GM12878 (cell line): ENCODE measurements around the gene KMT2B. TPM values are rescaled to one million over a fixed set of nuclear protein-coding genes. Genes with fewer than 3 reads are reported as not detected.

Source experiments
- ATAC-seq: fragments of 200-7000 bp; cut with Tn5 transposase; 3 replicates; pipeline ENCODE4 v1.9.1; 2020; ENCODE audit warnings: mild to moderate bottlenecking, moderate library complexity
- BruUV-seq: library from RNA; stranded (reverse); fragments of 400-500 nt; replicated peaks from 2 replicates; lab custom pipeline; 2021; lab: Mats Ljungman, UMichigan
- CTCF ChIA-PET: fragments of 300-600 bp; sonication (Branson Sonifier 250); formaldehyde crosslinking; extraction: SDS; loops from one replicate; lab custom pipeline; 2021; ENCODE audit warnings: inconsistent platforms; lab: Yijun Ruan, JAX
- POLR2A ChIA-PET: fragments of 350-600 bp; formaldehyde crosslinking; extraction: SDS; loops from one replicate; lab custom pipeline; 2021; ENCODE audit warnings: inconsistent platforms; lab: Charles Lee
- RAD21 ChIA-PET: fragments of 300-600 bp; sonication (Branson Sonifier 250); formaldehyde crosslinking; loops from one replicate; lab custom pipeline; 2023; ENCODE audit warnings: antibody characterized with exemption; ENCODE audit not compliant: unreplicated experiment; lab: Charles Lee
- SMC1A ChIA-PET: fragments of 300-600 bp; sonication (Branson Sonifier 250); formaldehyde crosslinking; loops from one replicate; lab custom pipeline; 2023; ENCODE audit not compliant: unreplicated experiment, uncharacterized antibody; lab: Charles Lee
- DNase-seq: peaks from one replicate; pipeline ENCODE4 v3.0.0-alpha.2; 2011; ENCODE audit warnings: low read depth, low spot score
- FAIRE-seq: peaks from 3 replicates; lab custom pipeline; 2011; peaks lifted over from hg19 to GRCh38; lab: Jason Lieb, UNC
- H2AFZ ChIP-seq: 2 replicates; pipeline ENCODE4 v1.6.0; 2011; ENCODE audit warnings: low read depth, low read length, control low read depth; ENCODE audit not compliant: control insufficient read depth
- H3K27ac ChIP-seq: 2 replicates; pipeline ENCODE4 v1.5.1; 2011; ENCODE audit warnings: control low read depth; ENCODE audit not compliant: control insufficient read depth, insufficient read depth
- H3K27me3 ChIP-seq, 2 experiments: replicated peaks in 1 of 2; 2 replicates each; pipeline versions ENCODE4 v1.6.0 to v1.6.1; 2011; ENCODE audit warnings: low read length in 1 of 2; ENCODE audit not compliant: control insufficient read depth in 2 of 2, insufficient read depth in 2 of 2
- H3K36me3 ChIP-seq, 2 experiments: 2 replicates each; pipeline ENCODE4 v1.5.1; 2011; ENCODE audit warnings: low read length in 1 of 2; ENCODE audit not compliant: control insufficient read depth in 2 of 2, insufficient read depth in 2 of 2
- H3K4me1 ChIP-seq: 2 replicates; pipeline ENCODE4 v1.6.1; 2011; ENCODE audit warnings: mild to moderate bottlenecking, low read length, moderate library complexity, mixed read lengths; ENCODE audit not compliant: control insufficient read depth, insufficient read depth
- H3K4me2 ChIP-seq: 2 replicates; pipeline ENCODE4 v1.6.0; 2011; ENCODE audit warnings: control low read depth; ENCODE audit not compliant: control insufficient read depth, insufficient read depth
- H3K4me3 ChIP-seq: fragments of 200-600 bp; sonication (generic); 2 replicates; pipeline ENCODE4 v1.5.1; 2016
- H3K79me2 ChIP-seq: 2 replicates; pipeline ENCODE4 v1.6.0; 2011; ENCODE audit warnings: low read length; ENCODE audit not compliant: control insufficient read depth, insufficient read depth
- H3K9ac ChIP-seq: 2 replicates; pipeline ENCODE4 v1.8.0; 2011; ENCODE audit warnings: low read length, control low read depth, mixed read lengths; ENCODE audit not compliant: control insufficient read depth, insufficient read depth
- H3K9me3 ChIP-seq: replicated peaks from 3 replicates; pipeline ENCODE4 v1.5.1; 2011; ENCODE audit warnings: mild to moderate bottlenecking, low read length; ENCODE audit not compliant: control insufficient read depth, insufficient read depth
- H4K20me1 ChIP-seq: 2 replicates; pipeline ENCODE4 v1.6.0; 2011; ENCODE audit not compliant: control insufficient read depth, insufficient read depth
- CREM ChIP-seq: IDR thresholded peaks from 2 replicates; pipeline ENCODE4 v1.6.1; 2014; ENCODE audit warnings: antibody characterized with exemption, low read depth
- DPF2 ChIP-seq: fragments of 450-650 bp; IDR thresholded peaks from 2 replicates; pipeline ENCODE4 v1.6.1; 2017; ENCODE audit warnings: mild to moderate bottlenecking
- ETV6 ChIP-seq, 2 experiments: fragments of 450-650 bp in 1 of 2; IDR thresholded peaks in 1 of 2; conservative IDR thresholded peaks in 1 of 2; 2 replicates each; pipeline ENCODE4 v1.6.1; 2014; ENCODE audit warnings: antibody characterized with exemption in 1 of 2, borderline replicate concordance in 1 of 2, low read depth in 1 of 2, mild to moderate bottlenecking in 1 of 2, moderate library complexity in 1 of 2
- FOS ChIP-seq: IDR thresholded peaks from 3 replicates; pipeline ENCODE4 v1.6.1; 2011; ENCODE audit warnings: borderline replicate concordance; ENCODE audit not compliant: insufficient read length; ENCODE audit errors: extremely low read depth
- HCFC1 ChIP-seq: fragments of 150-350 bp; IDR thresholded peaks from 2 replicates; pipeline ENCODE4 v1.6.1; 2014; ENCODE audit warnings: low read length
- HDAC6 ChIP-seq: fragments of 200-600 bp; sonication (generic); IDR thresholded peaks from one replicate; pipeline ENCODE4 v1.8.0; 2017; ENCODE audit warnings: antibody characterized with exemption; ENCODE audit not compliant: unreplicated experiment
- IKZF1 ChIP-seq: fragments of 450-650 bp; conservative IDR thresholded peaks from 2 replicates; pipeline ENCODE4 v1.6.1; 2017; ENCODE audit warnings: antibody characterized with exemption, mild to moderate bottlenecking
- MEF2A ChIP-seq: IDR thresholded peaks from 2 replicates; pipeline ENCODE4 v1.6.1; 2011; ENCODE audit warnings: low read depth, mild to moderate bottlenecking, low read length, moderate library complexity; ENCODE audit not compliant: insufficient read depth
- PAX8 ChIP-seq: fragments of 450-650 bp; IDR thresholded peaks from 2 replicates; pipeline ENCODE4 v1.6.1; 2017; ENCODE audit warnings: mild to moderate bottlenecking, moderate library complexity
- RB1 ChIP-seq: fragments of 450-650 bp; formaldehyde crosslinking; IDR thresholded peaks from 2 replicates; pipeline ENCODE4 v1.6.1; 2017; ENCODE audit warnings: mild to moderate bottlenecking, borderline replicate concordance
- SIX5 ChIP-seq: IDR thresholded peaks from 2 replicates; pipeline ENCODE4 v1.6.1; 2011; ENCODE audit warnings: mild to moderate bottlenecking, low read depth, low read length, moderate library complexity; ENCODE audit not compliant: severe bottlenecking
- STAT1 ChIP-seq: fragments of 450-650 bp; conservative IDR thresholded peaks from 2 replicates; pipeline ENCODE4 v1.6.1; 2014; ENCODE audit warnings: antibody characterized with exemption, mild to moderate bottlenecking
- STAT3 ChIP-seq: IDR thresholded peaks from 2 replicates; pipeline ENCODE4 v1.6.1; 2011; ENCODE audit warnings: low read depth, low read length, improper control_type of control experiment
- TBL1XR1 ChIP-seq: IDR thresholded peaks from 2 replicates; pipeline ENCODE4 v1.6.1; 2012; ENCODE audit warnings: low read depth, low read length, improper control_type of control experiment
- TCF3 ChIP-seq: IDR thresholded peaks from 2 replicates; pipeline ENCODE4 v1.6.1; 2012; ENCODE audit warnings: low read depth, mild to moderate bottlenecking, low read length, borderline replicate concordance; ENCODE audit not compliant: insufficient read depth
- ZBTB4 ChIP-seq: fragments of 450-650 bp; formaldehyde crosslinking; IDR thresholded peaks from 2 replicates; pipeline ENCODE4 v1.4.0; 2022; ENCODE audit warnings: mild to moderate bottlenecking, moderate library complexity
- ZNF24 ChIP-seq: fragments of 450-650 bp; IDR thresholded peaks from 2 replicates; pipeline ENCODE4 v1.6.1; 2017; ENCODE audit warnings: antibody characterized with exemption, mild to moderate bottlenecking
- WGBS: methylation state at CpG from one replicate; pipeline ENCODE4 v1.1.6; 2016; ENCODE audit warnings: low lambda C conversion rate; ENCODE audit not compliant: insufficient replicate concordance, insufficient coverage; ENCODE audit errors: missing lambda C conversion rate; 5-methylcytosine and 5-hydroxymethylcytosine counted together
- in situ Hi-C: fragments of 300-500 bp; cut with MboI; formaldehyde crosslinking; loops from 9 replicates; pipeline ENCODE4 v1.14.3; 2018; ENCODE audit warnings: mixed read lengths
- intact Hi-C: fragments of 100-400 bp; cut with micrococcal nuclease; formaldehyde crosslinking; loops from one replicate; pipeline ENCODE4 v1.14.2; 2022; ENCODE audit not compliant: unreplicated experiment
- polyA plus RNA-seq, 11 experiments: library from polyadenylated mRNA; depleted of rRNA in 4 of 11; unstranded in 6 of 11; stranded (reverse) in 5 of 11; fragments of >200 nt; fragmentation: Nextera tagmentation in 4 of 11; fragmentation: Illumina TruSeq in 1 of 11; extraction: Ambion mirVana in 4 of 11; extraction: Trizol in 1 of 11; gene quantifications; 1 replicate in 1 of 11; 2 replicates in 10 of 11; pipeline versions ENCODE4 v1.2.1 to v1.2.3, GENCODE V29; 2011 to 2016; ENCODE audit warnings: inconsistent platforms in 2 of 11, missing spikeins in 2 of 11, low read depth in 1 of 11
- total RNA-seq, 4 experiments: library from RNA; depleted of rRNA in 3 of 4; stranded (reverse); fragments of >200 nt in 3 of 4; fragmentation: Illumina TruSeq in 1 of 4; extraction: Trizol in 1 of 4; gene quantifications; 2 replicates each; pipeline versions ENCODE4 v1.2.1 to v1.2.3, GENCODE V29; 2013 to 2021

The KMT2B gene
- total and polyA plus RNA-seq, 10 of the 15 experiments (the other 5 are each of a cell fraction or from before 2014, with no cell fraction given) = 0.71 to 35.6 (median 6.0) TPM

- ChIA-PET CTCF (no interaction called here), SMC1A (no interaction called here), POLR2A (no interaction called here), RAD21 (no interaction called here)
- no peak overlapping the region for H3K9ac ChIP-seq
- H2AFZ ChIP-seq = no peak overlapping the region
- H4K20me1 ChIP-seq = no peaks in the 10 kb centered on the region
- no peak overlapping the region for H3K27ac ChIP-seq
- intact Hi-C loops (no loop called here), in situ Hi-C loops (no loop called here)
- no peaks in the 10 kb centered on the region for H3K27me3 ChIP-seq
- TF ChIP-seq DPF2 (no peak), STAT3 (no peak), STAT1 (no peak), PAX8 (no peak), RB1 (no peak), FOS (no peak), SIX5 (no peak), TBL1XR1 (no peak), MEF2A (no peak), CREM (no peak), HCFC1 (no peak), ZBTB4 (CRISPR knock-in tag) (no peak), TCF3 (no peak), IKZF1 (no peak), ZNF24 (no peak), ETV6 (conservative IDR thresholded peaks at IDR 0.05 in 1 of 2, IDR thresholded peaks at IDR 0.05 in 1 of 2; ENCODE audit: borderline replicate concordance in 1 of 2, low read depth in 1 of 2) (no peak), HDAC6 (no peak)
- 43% methylated on average over 32 of the region's 34 CpGs for WGBS
- DNase-seq = no peak
- H3K4me2 ChIP-seq = no peak overlapping the region
- no peaks in the 10 kb centered on the region for H3K9me3 ChIP-seq
- no peak for FAIRE-seq
- no peak overlapping the region for H3K4me3 ChIP-seq
- H3K79me2 ChIP-seq = no peaks in the 10 kb centered on the region
- no peak for ATAC-seq
- H3K36me3 ChIP-seq = peaks cover 0 to 6% of the 10 kb centered on the region in 2 experiments; a peak in 2 of 4 replicates
- BruUV-seq = no TSS peak
- H3K4me1 ChIP-seq = no peaks in the 10 kb centered on the region
Measured at GRCh38 chr19:35767288-35768081, 49.7 kb downstream of the KMT2B start.
